ENCODE measurements around the gene MAP3K4. TPM values are rescaled to one million over a fixed set of nuclear protein-coding genes. Genes with fewer than 3 reads are reported as not detected.
A peak's percentile ranks its signal among the peaks of the same experiment; 100 is the strongest.

MAP3K4 gene
- total RNA-seq, 4 donors from 2014 or later, result 17.2 to 35.2 (median 23.7) TPM

DNA sequence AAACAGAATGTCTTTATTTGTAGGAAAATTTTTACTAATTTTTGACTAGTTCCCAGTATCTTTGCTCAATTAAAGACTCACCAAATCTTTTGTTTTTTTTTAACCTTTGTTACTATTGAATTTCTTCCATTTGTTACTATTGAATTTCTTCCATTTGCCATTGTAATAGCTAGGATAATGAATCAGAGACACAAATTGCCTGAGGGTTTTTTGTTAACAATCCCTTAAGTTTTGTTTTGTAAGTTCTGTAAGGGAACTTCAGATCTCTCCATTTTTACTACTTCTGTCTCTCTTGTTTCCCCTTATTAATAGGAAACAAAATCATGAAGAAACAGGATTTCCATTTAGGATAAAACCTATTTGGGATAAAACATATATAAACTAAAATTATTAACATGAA is 104.3 kb downstream of the MAP3K4 start:
- no peak for DNase-seq
- H3K27me3 ChIP-seq, result no peaks in the 10 kb centered on the region
- peaks cover 0 to 41% (median 8%) of the 10 kb centered on the region in 4 donors for H3K36me3 ChIP-seq
- H3K27ac ChIP-seq, result no peak overlapping the region
- no peaks in the 10 kb centered on the region for H3K9me3 ChIP-seq
- H3K4me1 ChIP-seq, result no peaks in the 10 kb centered on the region
- TF ChIP-seq EP300 (IDR thresholded peaks at IDR 0.05; ENCODE audit: low read depth) (no peak), POLR2AphosphoS5 (IDR thresholded peaks at IDR 0.05) (no peak), POLR2A (IDR thresholded peaks at IDR 0.05) (no peak)
- TF ChIP-seq, protein P1, sequence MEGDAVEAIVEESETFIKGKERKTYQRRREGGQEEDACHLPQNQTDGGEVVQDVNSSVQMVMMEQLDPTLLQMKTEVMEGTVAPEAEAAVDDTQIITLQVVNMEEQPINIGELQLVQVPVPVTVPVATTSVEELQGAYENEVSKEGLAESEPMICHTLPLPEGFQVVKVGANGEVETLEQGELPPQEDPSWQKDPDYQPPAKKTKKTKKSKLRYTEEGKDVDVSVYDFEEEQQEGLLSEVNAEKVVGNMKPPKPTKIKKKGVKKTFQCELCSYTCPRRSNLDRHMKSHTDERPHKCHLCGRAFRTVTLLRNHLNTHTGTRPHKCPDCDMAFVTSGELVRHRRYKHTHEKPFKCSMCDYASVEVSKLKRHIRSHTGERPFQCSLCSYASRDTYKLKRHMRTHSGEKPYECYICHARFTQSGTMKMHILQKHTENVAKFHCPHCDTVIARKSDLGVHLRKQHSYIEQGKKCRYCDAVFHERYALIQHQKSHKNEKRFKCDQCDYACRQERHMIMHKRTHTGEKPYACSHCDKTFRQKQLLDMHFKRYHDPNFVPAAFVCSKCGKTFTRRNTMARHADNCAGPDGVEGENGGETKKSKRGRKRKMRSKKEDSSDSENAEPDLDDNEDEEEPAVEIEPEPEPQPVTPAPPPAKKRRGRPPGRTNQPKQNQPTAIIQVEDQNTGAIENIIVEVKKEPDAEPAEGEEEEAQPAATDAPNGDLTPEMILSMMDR (IDR thresholded peaks at IDR 0.05), result no peak
- no peak overlapping the region for H3K4me3 ChIP-seq
- intact Hi-C loops (cut with DNase I; ENCODE audit: low total_unique reads) (no loop called here), in situ Hi-C loops (cut with MboI; ENCODE audit: low pct_ligation_motif_present in 1 of 4, low pct_unique_long_range_greater_than_20kb in 1 of 4, low sequenced_read_pairs in 3 of 4) (no loop called here)

DNA sequence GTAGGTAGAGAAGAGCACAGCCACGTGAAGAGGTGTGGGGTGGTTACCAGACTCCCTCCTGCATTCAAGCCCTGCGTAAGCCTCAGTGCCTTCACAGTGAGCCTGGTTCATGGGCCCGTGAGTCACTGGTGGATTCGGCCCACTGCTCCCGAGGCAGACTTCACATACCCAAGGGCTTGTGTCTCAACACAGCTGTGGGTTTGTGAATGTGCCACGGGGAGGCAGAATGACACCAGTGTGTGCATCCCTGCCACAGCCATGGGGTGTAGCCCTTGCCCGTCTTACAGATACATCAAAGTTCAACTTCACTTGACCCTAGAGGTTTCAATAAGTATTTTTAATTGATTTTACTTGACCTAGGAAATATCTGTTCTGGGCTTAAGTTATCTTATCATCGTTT is 108.5 kb downstream of the MAP3K4 start:
- peaks cover 0 to 25% (median 10%) of the 10 kb centered on the region in 4 donors for H3K36me3 ChIP-seq
- H3K27ac ChIP-seq, result no peak overlapping the region

DNA sequence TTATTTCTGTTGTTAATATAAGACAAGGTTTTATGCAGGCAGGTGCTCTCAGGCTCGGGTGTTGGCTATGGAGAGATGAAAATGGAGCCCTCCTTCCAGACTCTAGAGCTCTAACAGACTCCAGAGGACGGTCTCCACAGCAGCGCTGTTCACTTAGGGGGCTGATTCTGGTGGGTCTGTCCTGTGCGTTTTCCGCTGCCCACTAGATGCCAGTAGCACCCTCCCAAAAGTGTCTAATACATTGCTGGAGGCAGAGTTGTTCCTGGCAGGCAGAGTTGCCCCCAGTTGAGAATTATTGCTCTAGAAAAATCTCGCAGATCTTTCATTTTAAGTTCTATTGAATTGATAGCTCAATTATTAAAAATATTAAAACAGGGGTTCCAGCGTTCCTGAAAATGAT is 109.9 kb downstream of the MAP3K4 start:
- no peak overlapping the region for H3K27ac ChIP-seq
- H3K9me3 ChIP-seq, result no peaks in the 10 kb centered on the region
- H3K4me3 ChIP-seq, result no peak overlapping the region
- intact Hi-C loops (cut with DNase I; ENCODE audit: low total_unique reads), result no loop called here
- H3K4me1 ChIP-seq, result no peaks in the 10 kb centered on the region
- DNase-seq, result no peak
- H3K36me3 ChIP-seq, result peaks cover 0 to 23% (median 8%) of the 10 kb centered on the region in 4 donors
- H3K27me3 ChIP-seq, result no peaks in the 10 kb centered on the region
- 92 to 93% methylated on average over 3 to 7 of the region's 7 CpGs for WGBS, 2 donors (ENCODE audit: low coverage in 1 of 2)
- in situ Hi-C loops (cut with MboI; ENCODE audit: low pct_ligation_motif_present in 1 of 4, low pct_unique_long_range_greater_than_20kb in 1 of 4, low sequenced_read_pairs in 3 of 4), result loop anchor here in 1 of 4 donors (25.0 kb wide), 1 partner anchor 261 kb away; no protein-coding TSS in a partner anchor
- TF ChIP-seq EP300 (IDR thresholded peaks at IDR 0.05; ENCODE audit: low read depth) (no peak), POLR2A (IDR thresholded peaks at IDR 0.05) (no peak), POLR2AphosphoS5 (IDR thresholded peaks at IDR 0.05) (no peak)
- TF ChIP-seq, protein P1 (IDR thresholded peaks at IDR 0.05), result peak in 1 of 5 experiments; percentile 4

More for the DNA sequence above, 108.5 kb downstream of the MAP3K4 start:
- intact Hi-C loops (cut with DNase I; ENCODE audit: low total_unique reads) (no loop called here), in situ Hi-C loops (cut with MboI; ENCODE audit: low pct_ligation_motif_present in 1 of 4, low pct_unique_long_range_greater_than_20kb in 1 of 4, low sequenced_read_pairs in 3 of 4) (loop anchor here in 1 of 4 donors (25.0 kb wide), 1 partner anchor 262 kb away; no protein-coding TSS in a partner anchor)
- no peak for DNase-seq
- WGBS, 2 donors (ENCODE audit: low coverage in 1 of 2), result 85 to 100% methylated on average over 1 to 8 of the region's 8 CpGs
- Histone ChIP-seq H3K4me3 (no peak overlapping the region), H3K9me3 (no peaks in the 10 kb centered on the region), H3K4me1 (no peaks in the 10 kb centered on the region), H3K27me3 (no peaks in the 10 kb centered on the region)
- TF ChIP-seq POLR2A (IDR thresholded peaks at IDR 0.05) (no peak), POLR2AphosphoS5 (IDR thresholded peaks at IDR 0.05) (no peak), EP300 (IDR thresholded peaks at IDR 0.05; ENCODE audit: low read depth) (no peak)
- TF ChIP-seq, protein P1 (IDR thresholded peaks at IDR 0.05), result no peak

DNA sequence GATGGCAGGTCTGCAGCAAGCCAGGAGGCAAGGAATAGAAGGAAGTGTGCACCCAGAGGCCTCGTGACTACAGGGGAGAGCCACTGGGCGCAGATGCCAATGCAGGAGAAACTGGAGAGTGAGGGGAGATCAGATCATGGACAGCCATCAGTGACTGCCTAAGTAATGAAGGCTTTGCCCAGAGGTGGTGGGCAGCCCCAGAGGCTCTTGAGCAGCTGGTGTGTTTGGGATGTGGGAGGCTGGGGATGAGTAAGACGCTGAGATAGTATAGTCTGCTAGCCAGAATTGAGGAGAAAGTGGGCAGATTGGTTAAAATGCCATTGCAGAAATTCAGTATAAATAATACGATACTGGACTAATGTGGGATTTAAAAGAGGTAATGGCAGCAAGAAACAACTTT is 111.9 kb downstream of the MAP3K4 start:
- peaks cover 0 to 21% (median 8%) of the 10 kb centered on the region in 4 donors for H3K36me3 ChIP-seq
- no peaks in the 10 kb centered on the region for H3K4me1 ChIP-seq
- no peaks in the 10 kb centered on the region for H3K27me3 ChIP-seq
- in situ Hi-C loops (cut with MboI; ENCODE audit: low pct_ligation_motif_present in 1 of 4, low pct_unique_long_range_greater_than_20kb in 1 of 4, low sequenced_read_pairs in 3 of 4) (loop anchor here in 1 of 4 donors (25.0 kb wide), 1 partner anchor 259 kb away; no protein-coding TSS in a partner anchor), intact Hi-C loops (cut with DNase I; ENCODE audit: low total_unique reads) (no loop called here)
- no peak overlapping the region for H3K27ac ChIP-seq
- 100% methylated on average over 4 of the region's 4 CpGs; no CpG with 5 or more reads in 1 of the 2 donors for WGBS, 2 donors (ENCODE audit: low coverage in 1 of 2)
- no peaks in the 10 kb centered on the region for H3K9me3 ChIP-seq
- TF ChIP-seq EP300 (IDR thresholded peaks at IDR 0.05; ENCODE audit: low read depth) (no peak), POLR2AphosphoS5 (IDR thresholded peaks at IDR 0.05) (no peak), POLR2A (IDR thresholded peaks at IDR 0.05) (no peak)
- TF ChIP-seq, protein P1 (IDR thresholded peaks at IDR 0.05), result no peak
- H3K4me3 ChIP-seq, result no peak overlapping the region
- DNase-seq, result no peak
